Activated T-helper 2 cell treated with anti-CD3 and anti-CD28 coated beads, Interferon-gamma antibody, Interleukin-2, Interleukin-4, amounts not matched to agents 10 μg/mL and 5 μg/mL and 100 μg/mL, durations not matched to agents 14 hours and 24 hours and 36 hours (primary cell): ENCODE results near the gene CKAP4. TPM values are rescaled to one million over a fixed set of nuclear protein-coding genes. Genes with fewer than 3 reads are reported as not detected.
A peak's percentile ranks its signal among the peaks of the same experiment; 100 is the strongest.

Source experiments
- DNase-seq: peaks from one replicate; pipeline ENCODE4 v3.0.0; 2021; ENCODE audit warnings: low spot score
- H3K27ac Mint-ChIP-seq: one replicate; pipeline ENCODE4 v1.8.0; 2021; ENCODE audit warnings: mixed read lengths
- H3K27me3 Mint-ChIP-seq: one replicate; pipeline ENCODE4 v1.8.0; 2021; ENCODE audit warnings: low read depth, mixed read lengths
- H3K36me3 Mint-ChIP-seq: one replicate; pipeline ENCODE4 v1.8.0; 2021; ENCODE audit warnings: low read depth, mixed read lengths
- H3K4me1 Mint-ChIP-seq: one replicate; pipeline ENCODE4 v1.8.0; 2021; ENCODE audit warnings: low read depth, mixed read lengths
- H3K4me3 Mint-ChIP-seq: one replicate; pipeline ENCODE4 v1.8.0; 2021; ENCODE audit warnings: low read depth, mild to moderate bottlenecking, moderate library complexity, mixed read lengths
- H3K9me3 Mint-ChIP-seq: one replicate; pipeline ENCODE4 v1.8.0; 2021; ENCODE audit warnings: mixed read lengths
- intact Hi-C: fragments of 100-400 bp; cut with micrococcal nuclease; formaldehyde crosslinking; loops from one replicate; pipeline ENCODE4 v1.15.1; 2023
- total RNA-seq: library from RNA; stranded (reverse); gene quantifications from 2 replicates; pipeline ENCODE4 v1.2.3, GENCODE V29; 2022

The CKAP4 gene
- total RNA-seq, 1 donor from 2014 or later = 5.7 TPM

DNA sequence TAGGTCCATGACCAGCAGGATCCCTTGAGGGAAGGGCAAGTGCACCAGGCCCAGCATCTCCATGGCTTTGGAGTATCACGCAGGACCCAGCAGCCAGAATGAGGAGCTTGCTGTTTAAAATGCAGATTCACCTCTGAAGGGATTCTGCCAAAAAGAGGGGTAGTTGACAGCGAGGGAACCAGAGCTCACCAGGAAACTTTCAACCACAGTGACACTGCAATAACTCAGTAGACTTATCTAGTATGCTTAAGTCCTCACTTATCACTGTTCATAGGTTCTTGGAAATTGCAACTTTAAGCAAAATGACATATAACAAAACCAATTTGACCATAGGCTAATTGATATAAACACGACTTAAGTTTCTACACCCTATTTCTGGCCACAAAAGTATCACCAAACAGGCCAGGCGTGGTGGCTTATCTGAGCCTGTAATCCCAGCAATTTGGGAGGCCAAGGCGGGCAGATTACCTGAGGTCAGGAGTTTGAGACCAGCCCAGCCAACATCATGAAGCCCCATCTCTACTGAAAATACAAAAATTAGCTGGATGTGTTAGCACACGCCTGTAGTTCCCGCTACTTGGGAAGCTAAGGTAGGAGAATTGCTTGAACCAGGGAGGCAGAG lies 21.4 kb upstream of the CKAP4 start:
- Mint-ChIP-seq H3K9me3 (no peaks in the 10 kb centered on the region), H3K27me3 (peaks cover 23% of the 10 kb centered on the region), H3K27ac (no peak overlapping the region), H3K4me1 (peaks cover 38% of the 10 kb centered on the region), H3K36me3 (no peaks in the 10 kb centered on the region), H3K4me3 (no peak overlapping the region)
- intact Hi-C loops = loop anchor here (1.0 kb wide), 1 partner anchor 20 kb away; no protein-coding TSS in a partner anchor
- no peak for DNase-seq

GRCh38 chr12:106267535-106267934 lies 19.7 kb upstream of the CKAP4 start:
- no peak for DNase-seq
- H3K4me1 Mint-ChIP-seq = peaks cover 38% of the 10 kb centered on the region
- no peak overlapping the region for H3K27ac Mint-ChIP-seq
- peaks cover 34% of the 10 kb centered on the region for H3K27me3 Mint-ChIP-seq
- H3K36me3 Mint-ChIP-seq = no peaks in the 10 kb centered on the region
- no peaks in the 10 kb centered on the region for H3K9me3 Mint-ChIP-seq
- intact Hi-C loops = no loop called here
- no peak overlapping the region for H3K4me3 Mint-ChIP-seq

- no peaks in the 10 kb centered on the region for H3K36me3 Mint-ChIP-seq
- no peak overlapping the region for H3K4me3 Mint-ChIP-seq
- H3K4me1 Mint-ChIP-seq = peaks cover 33% of the 10 kb centered on the region
- no peak overlapping the region for H3K27ac Mint-ChIP-seq
- peaks cover 45% of the 10 kb centered on the region for H3K27me3 Mint-ChIP-seq
- DNase-seq = no peak
- no peaks in the 10 kb centered on the region for H3K9me3 Mint-ChIP-seq
- intact Hi-C loops = no loop called here
These were observed 17.3 kb upstream of the CKAP4 start for GRCh38 chr12:106265116-106265515.

DNA sequence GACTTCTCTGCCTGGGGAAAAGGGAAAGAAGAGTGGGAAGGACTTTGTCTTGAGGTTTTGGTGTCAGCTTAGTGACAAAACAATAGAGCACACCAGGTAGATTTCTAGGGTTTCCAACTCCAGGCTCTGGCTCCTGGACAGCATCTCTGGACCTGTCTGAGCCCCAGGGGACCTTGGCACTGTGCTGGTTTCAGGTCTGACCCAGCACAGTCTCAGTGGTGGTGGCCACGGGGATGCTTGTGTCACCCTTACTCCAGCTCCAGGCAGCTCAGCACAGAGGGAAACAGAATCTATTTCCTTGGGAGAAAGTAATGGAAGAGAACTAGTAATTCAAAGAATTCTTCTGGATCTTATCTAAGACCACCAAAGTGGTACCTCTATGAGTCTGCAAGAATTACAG lies 11.1 kb upstream of the CKAP4 start:
- peaks cover 1% of the 10 kb centered on the region for H3K4me1 Mint-ChIP-seq
- DNase-seq = no peak

DNA sequence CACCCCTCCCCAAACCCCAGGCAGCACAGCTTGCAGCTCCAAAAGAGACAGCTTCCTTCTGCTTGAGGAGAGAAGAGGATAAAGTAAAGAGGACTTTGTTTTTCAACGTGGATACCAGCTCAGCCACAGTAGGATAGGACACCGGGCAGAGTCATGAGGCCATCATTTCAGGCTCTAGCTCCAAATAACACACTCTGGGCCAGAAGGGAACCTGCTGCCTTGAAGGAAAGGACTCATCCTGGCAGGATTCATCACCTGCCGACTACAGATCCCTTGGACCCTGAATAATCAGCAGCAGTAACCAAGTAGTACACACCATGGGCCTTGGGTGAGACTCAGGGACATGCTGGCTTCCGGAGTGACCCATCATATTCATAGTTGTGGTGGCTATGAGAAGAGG lies 10.4 kb upstream of the CKAP4 start:
- Mint-ChIP-seq H3K4me3 (no peak overlapping the region), H3K4me1 (peaks cover 1% of the 10 kb centered on the region), H3K9me3 (no peaks in the 10 kb centered on the region), H3K27me3 (peaks cover 22% of the 10 kb centered on the region), H3K36me3 (no peaks in the 10 kb centered on the region), H3K27ac (no peak overlapping the region)
- intact Hi-C loops = no loop called here
- DNase-seq = no peak

More for the DNA sequence above, 11.1 kb upstream of the CKAP4 start:
- Mint-ChIP-seq H3K4me3 (no peak overlapping the region), H3K27me3 (peaks cover 27% of the 10 kb centered on the region), H3K27ac (no peak overlapping the region), H3K36me3 (no peaks in the 10 kb centered on the region), H3K9me3 (no peaks in the 10 kb centered on the region)
- intact Hi-C loops = no loop called here

- Mint-ChIP-seq H3K9me3 (no peaks in the 10 kb centered on the region), H3K27ac (no peak overlapping the region), H3K4me1 (peaks cover 1% of the 10 kb centered on the region), H3K36me3 (no peaks in the 10 kb centered on the region), H3K27me3 (peaks cover 7% of the 10 kb centered on the region), H3K4me3 (no peak overlapping the region)
- intact Hi-C loops = no loop called here
- no peak for DNase-seq
These were observed 8.7 kb upstream of the CKAP4 start for GRCh38 chr12:106256524-106256923.

- intact Hi-C loops = no loop called here
- peaks cover 2% of the 10 kb centered on the region for H3K27me3 Mint-ChIP-seq
- no peak for DNase-seq
- H3K36me3 Mint-ChIP-seq = no peaks in the 10 kb centered on the region
- no peaks in the 10 kb centered on the region for H3K4me1 Mint-ChIP-seq
- H3K9me3 Mint-ChIP-seq = no peaks in the 10 kb centered on the region
- no peak overlapping the region for H3K4me3 Mint-ChIP-seq
- H3K27ac Mint-ChIP-seq = no peak overlapping the region
These were observed 8.1 kb upstream of the CKAP4 start for GRCh38 chr12:106255952-106256351.

- DNase-seq = no peak
- Mint-ChIP-seq H3K36me3 (no peaks in the 10 kb centered on the region), H3K4me3 (no peak overlapping the region), H3K9me3 (no peaks in the 10 kb centered on the region), H3K4me1 (no peaks in the 10 kb centered on the region), H3K27ac (no peak overlapping the region), H3K27me3 (peaks cover 2% of the 10 kb centered on the region)
- intact Hi-C loops = no loop called here
These were observed 7.7 kb upstream of the CKAP4 start for GRCh38 chr12:106255493-106255892.

GRCh38 chr12:106254724-106255123 lies 6.9 kb upstream of the CKAP4 start:
- no peaks in the 10 kb centered on the region for H3K4me1 Mint-ChIP-seq
- no peak for DNase-seq
- H3K9me3 Mint-ChIP-seq = no peaks in the 10 kb centered on the region
- H3K4me3 Mint-ChIP-seq = no peak overlapping the region
- no peaks in the 10 kb centered on the region for H3K36me3 Mint-ChIP-seq
- H3K27me3 Mint-ChIP-seq = peaks cover 3% of the 10 kb centered on the region
- intact Hi-C loops = no loop called here
- no peak overlapping the region for H3K27ac Mint-ChIP-seq

GRCh38 chr12:106251631-106252455 lies 4.0 kb upstream of the CKAP4 start:
- H3K36me3 Mint-ChIP-seq = no peaks in the 10 kb centered on the region
- H3K27me3 Mint-ChIP-seq = peaks cover 15% of the 10 kb centered on the region
- DNase-seq = no peak
- peaks cover 6% of the 10 kb centered on the region for H3K4me1 Mint-ChIP-seq
- intact Hi-C loops = loop anchor here (2.0 kb wide), 1 partner anchor 31 kb away; no protein-coding TSS in a partner anchor
- H3K9me3 Mint-ChIP-seq = no peaks in the 10 kb centered on the region
- H3K27ac Mint-ChIP-seq = no peak overlapping the region
- no peak overlapping the region for H3K4me3 Mint-ChIP-seq

GRCh38 chr12:106249411-106250135 lies 1.8 kb upstream of the CKAP4 start:
- Mint-ChIP-seq H3K9me3 (no peaks in the 10 kb centered on the region), H3K27me3 (peaks cover 22% of the 10 kb centered on the region), H3K4me1 (peaks cover 9% of the 10 kb centered on the region), H3K27ac (no peak overlapping the region), H3K36me3 (no peaks in the 10 kb centered on the region), H3K4me3 (no peak overlapping the region)
- no peak for DNase-seq
- intact Hi-C loops = loop anchor here (1.0 to 5.0 kb wide), 4 partner anchors 20 to 108 kb away; partner anchors contain the start of genes POLR3B and TCP11L2

GRCh38 chr12:106248846-106249371 lies 1.1 kb upstream of the CKAP4 start:
- peaks cover 22% of the 10 kb centered on the region for H3K27me3 Mint-ChIP-seq
- H3K4me1 Mint-ChIP-seq = peaks cover 9% of the 10 kb centered on the region
- intact Hi-C loops = loop anchor here (1.0 to 5.0 kb wide), 3 partner anchors 20 to 108 kb away; partner anchors contain the start of genes POLR3B and TCP11L2
- no peak for DNase-seq
- peak overlapping the region; percentile 63 for H3K4me3 Mint-ChIP-seq
- H3K36me3 Mint-ChIP-seq = no peaks in the 10 kb centered on the region
- H3K9me3 Mint-ChIP-seq = no peaks in the 10 kb centered on the region
- peak overlapping the region; percentile 67 for H3K27ac Mint-ChIP-seq
